ENCODE data around the gene APOM. TPM values are rescaled to one million over a fixed set of nuclear protein-coding genes. Genes with fewer than 3 reads are reported as not detected.

Gene APOM
- total and polyA plus RNA-seq, 2 donors from 2014 or later = 4.6 to 154 TPM

GRCh38 chr6:31652925-31653724, 2.6 kb upstream of the APOM start:
- FAIRE-seq (no peak), DNase-seq (peak in 4 of 5 donors; percentile 91 to 98 (median 96))
- Histone ChIP-seq H3K9ac (ENCODE audit: low read length in 3 of 3) (peak overlapping the region; percentile 71 to 98 (median 90)), H3K4me3 (ENCODE audit: low read length in 3 of 3) (peak overlapping the region; percentile 87 to 98 (median 97)), H3K27ac (ENCODE audit: low read depth in 2 of 2, low read length in 2 of 2) (peak overlapping the region; percentile 98 to 100), H3K9me3 (ENCODE audit: control insufficient read depth in 2 of 3, insufficient read depth in 1 of 3, low read length in 3 of 3) (no peaks in the 10 kb centered on the region), H3K27me3 (ENCODE audit: control insufficient read depth, insufficient read depth, low read length) (no peaks in the 10 kb centered on the region), H3K4me1 (ENCODE audit: control insufficient read depth in 2 of 3, insufficient read depth in 2 of 3, low read depth in 1 of 3, low read length in 3 of 3) (peaks cover 0 to 24% (median 23%) of the 10 kb centered on the region in 3 donors), H3K36me3 (ENCODE audit: control insufficient read depth in 2 of 3, insufficient read depth in 3 of 3, low read length in 3 of 3) (peaks cover 6 to 22% (median 18%) of the 10 kb centered on the region in 3 donors)
- intact Hi-C loops (cut with DNase I) = no loop called here
- TF ChIP-seq, protein P1, sequence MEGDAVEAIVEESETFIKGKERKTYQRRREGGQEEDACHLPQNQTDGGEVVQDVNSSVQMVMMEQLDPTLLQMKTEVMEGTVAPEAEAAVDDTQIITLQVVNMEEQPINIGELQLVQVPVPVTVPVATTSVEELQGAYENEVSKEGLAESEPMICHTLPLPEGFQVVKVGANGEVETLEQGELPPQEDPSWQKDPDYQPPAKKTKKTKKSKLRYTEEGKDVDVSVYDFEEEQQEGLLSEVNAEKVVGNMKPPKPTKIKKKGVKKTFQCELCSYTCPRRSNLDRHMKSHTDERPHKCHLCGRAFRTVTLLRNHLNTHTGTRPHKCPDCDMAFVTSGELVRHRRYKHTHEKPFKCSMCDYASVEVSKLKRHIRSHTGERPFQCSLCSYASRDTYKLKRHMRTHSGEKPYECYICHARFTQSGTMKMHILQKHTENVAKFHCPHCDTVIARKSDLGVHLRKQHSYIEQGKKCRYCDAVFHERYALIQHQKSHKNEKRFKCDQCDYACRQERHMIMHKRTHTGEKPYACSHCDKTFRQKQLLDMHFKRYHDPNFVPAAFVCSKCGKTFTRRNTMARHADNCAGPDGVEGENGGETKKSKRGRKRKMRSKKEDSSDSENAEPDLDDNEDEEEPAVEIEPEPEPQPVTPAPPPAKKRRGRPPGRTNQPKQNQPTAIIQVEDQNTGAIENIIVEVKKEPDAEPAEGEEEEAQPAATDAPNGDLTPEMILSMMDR (IDR thresholded peaks at IDR 0.05; ENCODE audit: borderline replicate concordance, extremely low read depth, insufficient read depth) = no peak

- peaks cover 0 to 7% (median 5%) of the 10 kb centered on the region in 3 donors for H3K36me3 ChIP-seq (ENCODE audit: control insufficient read depth in 2 of 3, insufficient read depth in 3 of 3, low read length in 3 of 3)
- no peak overlapping the region for H3K9ac ChIP-seq (ENCODE audit: low read length in 3 of 3)
- no peaks in the 10 kb centered on the region for H3K9me3 ChIP-seq (ENCODE audit: control insufficient read depth in 2 of 3, insufficient read depth in 1 of 3, low read length in 3 of 3)
- peaks cover 0 to 38% (median 34%) of the 10 kb centered on the region in 3 donors for H3K4me1 ChIP-seq (ENCODE audit: control insufficient read depth in 2 of 3, insufficient read depth in 2 of 3, low read depth in 1 of 3, low read length in 3 of 3)
- H3K27me3 ChIP-seq (ENCODE audit: control insufficient read depth, insufficient read depth, low read length) = no peaks in the 10 kb centered on the region
- intact Hi-C loops (cut with DNase I) = no loop called here
- peak overlapping the region in 1 of 3 donors; percentile 63 for H3K4me3 ChIP-seq (ENCODE audit: low read length in 3 of 3)
- TF ChIP-seq, protein P1 (IDR thresholded peaks at IDR 0.05; ENCODE audit: borderline replicate concordance, extremely low read depth, insufficient read depth) = no peak
- no peak overlapping the region for H3K27ac ChIP-seq (ENCODE audit: low read depth in 2 of 2, low read length in 2 of 2)
- DNase-seq = no peak
- FAIRE-seq = no peak
Measured at GRCh38 chr6:31654574-31655348, 933 bp upstream of the APOM start.

DNA sequence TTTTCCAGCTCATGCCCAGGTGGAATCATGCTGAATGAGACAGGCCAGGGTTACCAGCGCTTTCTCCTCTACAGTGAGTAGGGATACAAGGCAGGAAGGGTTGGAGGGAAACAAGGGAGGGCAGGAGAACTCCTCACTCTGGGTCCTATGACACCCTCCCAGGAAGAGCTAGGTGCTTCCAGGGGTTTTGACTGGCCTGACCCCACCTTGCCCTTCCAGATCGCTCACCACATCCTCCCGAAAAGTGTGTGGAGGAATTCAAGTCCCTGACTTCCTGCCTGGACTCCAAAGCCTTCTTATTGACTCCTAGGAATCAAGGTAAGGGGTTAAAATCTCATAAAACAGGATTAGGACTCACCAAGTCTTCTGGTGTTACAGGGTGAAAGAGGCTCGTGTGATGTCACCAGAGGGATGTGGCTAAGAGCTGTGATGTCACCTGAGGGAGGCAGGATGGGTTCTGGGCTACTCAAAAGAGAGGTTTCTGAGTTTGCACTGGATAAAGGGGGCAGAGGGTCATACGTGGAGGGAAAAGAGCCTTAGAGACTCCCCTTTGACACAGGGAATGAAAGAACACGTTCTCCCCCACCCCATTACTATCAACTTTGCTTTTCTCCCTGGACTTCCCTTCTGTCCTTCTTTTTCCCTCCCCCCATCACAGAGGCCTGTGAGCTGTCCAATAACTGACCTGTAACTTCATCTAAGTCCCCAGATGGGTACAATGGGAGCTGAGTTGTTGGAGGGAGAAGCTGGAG, 1.9 kb downstream of the APOM start:
- no peak for FAIRE-seq
- Histone ChIP-seq H3K9ac (ENCODE audit: low read length in 3 of 3) (no peak overlapping the region), H3K36me3 (ENCODE audit: control insufficient read depth in 2 of 3, insufficient read depth in 3 of 3, low read length in 3 of 3) (peaks cover 0 to 7% (median 6%) of the 10 kb centered on the region in 3 donors), H3K27ac (ENCODE audit: low read depth in 2 of 2, low read length in 2 of 2) (no peak overlapping the region), H3K4me1 (ENCODE audit: control insufficient read depth in 2 of 3, insufficient read depth in 2 of 3, low read depth in 1 of 3, low read length in 3 of 3) (peaks cover 0 to 43% (median 35%) of the 10 kb centered on the region in 3 donors), H3K27me3 (ENCODE audit: control insufficient read depth, insufficient read depth, low read length) (no peaks in the 10 kb centered on the region), H3K4me3 (ENCODE audit: low read length in 3 of 3) (peak overlapping the region in 1 of 3 donors; percentile 93), H3K9me3 (ENCODE audit: control insufficient read depth in 2 of 3, insufficient read depth in 1 of 3, low read length in 3 of 3) (no peaks in the 10 kb centered on the region)
- intact Hi-C loops (cut with DNase I) = no loop called here
- no peak for DNase-seq
- TF ChIP-seq, protein P1 (IDR thresholded peaks at IDR 0.05; ENCODE audit: borderline replicate concordance, extremely low read depth, insufficient read depth) = no peak
